ENCODE measurements around the gene CHMP4A. TPM values are rescaled to one million over a fixed set of nuclear protein-coding genes. Genes with fewer than 3 reads are reported as not detected.

CHMP4A gene
- total and polyA plus RNA-seq, 2 of the 13 experiments (the other 11 are each of a cell fraction or from before 2014, with no cell fraction given), result 83.6 to 113 TPM

DNA sequence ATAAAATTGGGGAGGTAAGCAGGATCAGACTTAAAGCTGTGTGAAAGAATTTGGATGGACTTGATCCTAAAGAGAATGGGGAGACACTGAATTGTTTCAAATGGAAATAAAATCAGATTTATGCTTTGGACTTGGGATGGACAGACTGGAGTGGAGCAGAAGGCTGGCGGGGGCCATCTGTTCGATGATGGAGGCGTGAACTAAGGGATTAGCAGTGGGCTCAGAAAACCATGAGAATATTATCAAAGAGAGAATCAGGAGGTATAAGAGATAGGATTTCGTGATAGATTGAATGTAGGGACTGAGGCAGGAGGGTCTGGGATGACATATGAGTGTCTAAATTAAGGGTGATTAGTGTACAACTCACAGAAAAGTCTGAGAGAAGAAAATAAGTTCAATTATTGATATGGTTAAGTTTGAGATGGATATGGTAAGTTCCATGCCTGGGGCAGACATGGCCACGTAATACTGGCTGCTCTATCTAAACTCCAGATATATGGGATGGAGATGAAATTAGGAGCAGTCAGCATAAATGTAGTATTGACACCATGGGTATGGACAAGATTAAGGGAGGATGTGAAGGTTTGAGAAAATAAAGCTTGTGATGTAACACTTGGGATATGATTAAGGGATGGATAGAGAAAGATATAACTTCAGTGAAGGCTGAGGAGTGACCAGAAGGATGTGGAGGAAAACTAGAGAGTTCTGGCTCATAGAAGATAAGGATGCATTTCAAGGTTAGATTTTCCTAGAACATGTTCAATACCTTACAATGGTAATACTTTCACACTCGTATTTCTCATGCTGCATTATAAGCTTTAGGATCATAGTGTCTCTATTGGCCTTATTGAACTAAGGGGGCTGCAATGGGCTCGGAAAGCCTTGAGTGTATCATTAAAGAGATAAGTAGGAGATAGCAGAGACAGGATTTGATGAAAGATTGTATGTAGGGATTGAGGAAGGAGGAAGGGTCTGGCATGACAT lies 8.8 kb downstream of the CHMP4A start:
- Histone ChIP-seq H3K4me2 (ENCODE audit: low read depth, low read length) (no peak overlapping the region), H2AFZ (ENCODE audit: low read length) (no peak overlapping the region), H4K20me1 (ENCODE audit: insufficient read depth, low read length) (no peaks in the 10 kb centered on the region), H3K4me3 (replicated peaks in 1 of 3; ENCODE audit: insufficient read depth in 1 of 3, low read depth in 2 of 3, low read length in 3 of 3) (no peak overlapping the region), H3K9ac (ENCODE audit: insufficient read depth, low read depth, low read length) (no peak overlapping the region), H3K27me3 (ENCODE audit: control insufficient read depth in 1 of 2, insufficient read depth in 2 of 2, low read length in 2 of 2) (no peaks in the 10 kb centered on the region), H3K27ac (ENCODE audit: extremely low read length, insufficient read depth, low read length) (no peak overlapping the region), H3K79me2 (ENCODE audit: insufficient read depth, low read length) (no peaks in the 10 kb centered on the region), H3K9me3 (ENCODE audit: low read length) (no peaks in the 10 kb centered on the region), H3K36me3 (replicated peaks in 1 of 2; ENCODE audit: control insufficient read depth in 1 of 2, insufficient read depth in 2 of 2, low read length in 2 of 2) (peaks cover 32 to 41% of the 10 kb centered on the region in 2 experiments; a peak in 4 of 5 replicates), H3K4me1 (ENCODE audit: insufficient read depth, low read length) (no peaks in the 10 kb centered on the region)
- WGBS (ENCODE audit: low lambda C conversion rate), result 95% methylated on average over 7 of the region's 7 CpGs
- ChIA-PET POLR2A (interaction anchor here (0.8 to 2.9 kb wide), 6 partner anchors 8 to 63 kb away, joined by 3 to 23 read pairs (median 6); partner anchors contain the start of genes CHMP4A, EMC9, PSME2 and RNF31), CTCF (ENCODE audit: low intra/inter-chr PET ratio, low total read pairs) (no interaction called here)
- FAIRE-seq (no peak), ATAC-seq (no peak), DNase-seq (ENCODE audit: low spot score) (no peak)
- intact Hi-C loops (cut with micrococcal nuclease; ENCODE audit: unreplicated experiment) (no loop called here), in situ Hi-C loops (cut with HindIII; ENCODE audit: extremely low pct_ligation_motif_present, low pct_unique_long_range_greater_than_20kb) (no loop called here)
- BruUV-seq (replicated peaks), result no TSS peak
- TF ChIP-seq RBFOX2 (IDR thresholded peaks at IDR 0.05; ENCODE audit: low read depth, low read length) (peak; percentile 61), MAFK (conservative IDR thresholded peaks at IDR 0.05 in 1 of 2, IDR thresholded peaks at IDR 0.05 in 1 of 2; ENCODE audit: low read length in 2 of 2) (peak; percentile 90 to 92), REL (CRISPR knock-in tag; conservative IDR thresholded peaks at IDR 0.05) (0 out of 2 replicates have a peak, but pooled peaks have one; percentile 52), POLR2AphosphoS5 (IDR thresholded peaks at IDR 0.05; ENCODE audit: low read depth, low read length) (peak; percentile 24; the same call in 1 of the 2 replicates), MAFF (IDR thresholded peaks at IDR 0.05; ENCODE audit: low read depth, low read length) (peak; percentile 88), STAG1 (CRISPR knock-in tag; IDR thresholded peaks at IDR 0.05) (no peak), AGO2 (optimal IDR thresholded peaks at IDR 0.05; ENCODE audit: low read depth, low read length) (peak; percentile 67)
- TF ChIP-seq, protein P1, sequence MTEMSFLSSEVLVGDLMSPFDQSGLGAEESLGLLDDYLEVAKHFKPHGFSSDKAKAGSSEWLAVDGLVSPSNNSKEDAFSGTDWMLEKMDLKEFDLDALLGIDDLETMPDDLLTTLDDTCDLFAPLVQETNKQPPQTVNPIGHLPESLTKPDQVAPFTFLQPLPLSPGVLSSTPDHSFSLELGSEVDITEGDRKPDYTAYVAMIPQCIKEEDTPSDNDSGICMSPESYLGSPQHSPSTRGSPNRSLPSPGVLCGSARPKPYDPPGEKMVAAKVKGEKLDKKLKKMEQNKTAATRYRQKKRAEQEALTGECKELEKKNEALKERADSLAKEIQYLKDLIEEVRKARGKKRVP (CRISPR knock-in tag; IDR thresholded peaks at IDR 0.05), result 0 out of 4 replicates have a peak, but pooled peaks of 1 of the 2 experiments have one; percentile 29
- TF ChIP-seq, protein P2, sequence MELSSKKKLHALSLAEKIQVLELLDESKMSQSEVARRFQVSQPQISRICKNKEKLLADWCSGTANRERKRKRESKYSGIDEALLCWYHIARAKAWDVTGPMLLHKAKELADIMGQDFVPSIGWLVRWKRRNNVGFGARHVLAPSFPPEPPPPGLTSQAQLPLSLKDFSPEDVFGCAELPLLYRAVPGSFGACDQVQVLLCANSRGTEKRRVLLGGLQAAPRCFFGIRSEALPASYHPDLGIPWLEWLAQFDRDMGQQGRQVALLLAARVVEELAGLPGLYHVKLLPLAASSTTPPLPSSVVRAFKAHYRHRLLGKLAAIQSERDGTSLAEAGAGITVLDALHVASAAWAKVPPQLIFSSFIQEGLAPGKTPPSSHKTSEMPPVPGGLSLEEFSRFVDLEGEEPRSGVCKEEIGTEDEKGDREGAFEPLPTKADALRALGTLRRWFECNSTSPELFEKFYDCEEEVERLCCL (CRISPR knock-in tag; IDR thresholded peaks at IDR 0.05; ENCODE audit: borderline replicate concordance), result 0 out of 2 replicates have a peak, but pooled peaks have one; percentile 30
- TF ChIP-seq, protein P3, sequence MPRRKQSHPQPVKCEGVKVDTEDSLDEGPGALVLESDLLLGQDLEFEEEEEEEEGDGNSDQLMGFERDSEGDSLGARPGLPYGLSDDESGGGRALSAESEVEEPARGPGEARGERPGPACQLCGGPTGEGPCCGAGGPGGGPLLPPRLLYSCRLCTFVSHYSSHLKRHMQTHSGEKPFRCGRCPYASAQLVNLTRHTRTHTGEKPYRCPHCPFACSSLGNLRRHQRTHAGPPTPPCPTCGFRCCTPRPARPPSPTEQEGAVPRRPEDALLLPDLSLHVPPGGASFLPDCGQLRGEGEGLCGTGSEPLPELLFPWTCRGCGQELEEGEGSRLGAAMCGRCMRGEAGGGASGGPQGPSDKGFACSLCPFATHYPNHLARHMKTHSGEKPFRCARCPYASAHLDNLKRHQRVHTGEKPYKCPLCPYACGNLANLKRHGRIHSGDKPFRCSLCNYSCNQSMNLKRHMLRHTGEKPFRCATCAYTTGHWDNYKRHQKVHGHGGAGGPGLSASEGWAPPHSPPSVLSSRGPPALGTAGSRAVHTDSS (CRISPR knock-in tag; conservative IDR thresholded peaks at IDR 0.05), result no peak

Measured in HepG2 (cell line).